NCI-H2196 treated with DMSO at 0.1 percent for 48 hours (cell line): ENCODE data around the gene DIPK2B.

ENCODE experiments used
- DNase-seq: peaks from one replicate; lab custom pipeline; 2025; ENCODE audit not compliant: unreplicated experiment; lab: John Stamatoyannopoulos, UW

Gene DIPK2B

GRCh38 chrX:45164021-45164621 is 36.6 kb downstream of the DIPK2B start:
- no peak for DNase-seq

GRCh38 chrX:45157647-45158046 is 43.0 kb downstream of the DIPK2B start:
- DNase-seq: no peak

GRCh38 chrX:45154462-45154861 is 46.2 kb downstream of the DIPK2B start:
- DNase-seq: no peak

GRCh38 chrX:45154033-45154360 is 46.7 kb downstream of the DIPK2B start:
- no peak for DNase-seq
